ENCODE results near the gene ADARB2. TPM values are rescaled to one million over a fixed set of nuclear protein-coding genes. Genes with fewer than 3 reads are reported as not detected.

Gene ADARB2
- total RNA-seq, 4 donors from 2014 or later: 8.4 to 23.2 (median 19.6) TPM

- H3K9me3 ChIP-seq: no peaks in the 10 kb centered on the region
- H3K36me3 ChIP-seq: no peaks in the 10 kb centered on the region
- 71 to 79% methylated on average over 8 of the region's 8 CpGs for WGBS, 2 donors
- H3K4me3 ChIP-seq: no peak overlapping the region
- TF ChIP-seq CTCF (IDR thresholded peaks at IDR 0.05): no peak
- no peak for TF ChIP-seq EP300 (IDR thresholded peaks at IDR 0.05)
- no peak for TF ChIP-seq POLR2A (IDR thresholded peaks at IDR 0.05)
- H3K4me1 ChIP-seq: peaks cover 0 to 15% (median 0%) of the 10 kb centered on the region in 4 donors
- no peaks in the 10 kb centered on the region for H3K27me3 ChIP-seq
- H3K27ac ChIP-seq: no peak overlapping the region
- DNase-seq (ENCODE audit: low spot score in 2 of 2): no peak
Observed at GRCh38 chr10:1308962-1309616, 428.2 kb downstream of the ADARB2 start.

GRCh38 chr10:1308173-1308961, 429.0 kb downstream of the ADARB2 start:
- WGBS, 2 donors: 55 to 60% methylated on average over 4 of the region's 4 CpGs
- TF ChIP-seq POLR2A (IDR thresholded peaks at IDR 0.05) (no peak), CTCF (IDR thresholded peaks at IDR 0.05) (no peak), EP300 (IDR thresholded peaks at IDR 0.05) (no peak)
- no peak for DNase-seq (ENCODE audit: low spot score in 2 of 2)
- no peak overlapping the region for H3K27ac ChIP-seq
- H3K36me3 ChIP-seq: no peaks in the 10 kb centered on the region
- no peaks in the 10 kb centered on the region for H3K9me3 ChIP-seq
- no peaks in the 10 kb centered on the region for H3K27me3 ChIP-seq
- no peak overlapping the region for H3K4me3 ChIP-seq
- peaks cover 0 to 15% (median 0%) of the 10 kb centered on the region in 4 donors for H3K4me1 ChIP-seq

- peak in 1 of 5 experiments; percentile 15 for TF ChIP-seq CTCF (IDR thresholded peaks at IDR 0.05)
- TF ChIP-seq POLR2A (IDR thresholded peaks at IDR 0.05): no peak
- TF ChIP-seq EP300 (IDR thresholded peaks at IDR 0.05): no peak
- DNase-seq (ENCODE audit: low spot score in 2 of 2): no peak
- no peak overlapping the region for H3K27ac ChIP-seq
- no peaks in the 10 kb centered on the region for H3K27me3 ChIP-seq
- no peaks in the 10 kb centered on the region for H3K36me3 ChIP-seq
- H3K4me3 ChIP-seq: no peak overlapping the region
- H3K4me1 ChIP-seq: peaks cover 0 to 11% (median 0%) of the 10 kb centered on the region in 4 donors
- WGBS, 2 donors: 74 to 75% methylated on average over 5 of the region's 5 CpGs
- no peaks in the 10 kb centered on the region for H3K9me3 ChIP-seq
Observed at GRCh38 chr10:1301143-1301542, 436.2 kb downstream of the ADARB2 start.

DNA sequence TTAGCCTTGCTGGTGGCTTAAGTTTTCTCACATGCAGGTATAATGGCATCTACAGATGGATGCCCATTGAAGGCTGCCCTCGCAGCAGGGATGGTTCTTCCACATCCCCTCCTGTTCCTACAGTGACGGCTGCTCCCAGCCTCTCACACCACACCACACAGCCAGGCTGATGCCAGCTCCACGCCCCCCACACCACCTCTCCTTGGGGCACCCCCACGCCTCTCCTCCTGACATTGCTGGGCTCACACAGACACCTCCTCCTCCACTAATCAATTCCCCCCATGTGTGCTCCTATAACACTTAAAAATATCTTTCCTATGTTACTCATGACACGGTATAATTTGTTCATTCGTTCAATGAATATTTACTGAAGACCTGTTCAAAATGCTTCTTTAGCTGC, 437.1 kb downstream of the ADARB2 start:
- WGBS, 2 donors: 83 to 88% methylated on average over 6 of the region's 6 CpGs
- no peak overlapping the region for H3K4me3 ChIP-seq
- no peak for TF ChIP-seq EP300 (IDR thresholded peaks at IDR 0.05)
- no peak for TF ChIP-seq POLR2A (IDR thresholded peaks at IDR 0.05)
- TF ChIP-seq CTCF (IDR thresholded peaks at IDR 0.05): no peak

More for the DNA sequence above, 437.1 kb downstream of the ADARB2 start:
- peaks cover 0 to 11% (median 0%) of the 10 kb centered on the region in 4 donors for H3K4me1 ChIP-seq
- no peak for DNase-seq (ENCODE audit: low spot score in 2 of 2)
- H3K36me3 ChIP-seq: no peaks in the 10 kb centered on the region
- H3K27ac ChIP-seq: no peak overlapping the region
- no peaks in the 10 kb centered on the region for H3K27me3 ChIP-seq
- no peaks in the 10 kb centered on the region for H3K9me3 ChIP-seq
